ENCODE measurements around the gene BRINP1.

BRINP1 gene

DNA sequence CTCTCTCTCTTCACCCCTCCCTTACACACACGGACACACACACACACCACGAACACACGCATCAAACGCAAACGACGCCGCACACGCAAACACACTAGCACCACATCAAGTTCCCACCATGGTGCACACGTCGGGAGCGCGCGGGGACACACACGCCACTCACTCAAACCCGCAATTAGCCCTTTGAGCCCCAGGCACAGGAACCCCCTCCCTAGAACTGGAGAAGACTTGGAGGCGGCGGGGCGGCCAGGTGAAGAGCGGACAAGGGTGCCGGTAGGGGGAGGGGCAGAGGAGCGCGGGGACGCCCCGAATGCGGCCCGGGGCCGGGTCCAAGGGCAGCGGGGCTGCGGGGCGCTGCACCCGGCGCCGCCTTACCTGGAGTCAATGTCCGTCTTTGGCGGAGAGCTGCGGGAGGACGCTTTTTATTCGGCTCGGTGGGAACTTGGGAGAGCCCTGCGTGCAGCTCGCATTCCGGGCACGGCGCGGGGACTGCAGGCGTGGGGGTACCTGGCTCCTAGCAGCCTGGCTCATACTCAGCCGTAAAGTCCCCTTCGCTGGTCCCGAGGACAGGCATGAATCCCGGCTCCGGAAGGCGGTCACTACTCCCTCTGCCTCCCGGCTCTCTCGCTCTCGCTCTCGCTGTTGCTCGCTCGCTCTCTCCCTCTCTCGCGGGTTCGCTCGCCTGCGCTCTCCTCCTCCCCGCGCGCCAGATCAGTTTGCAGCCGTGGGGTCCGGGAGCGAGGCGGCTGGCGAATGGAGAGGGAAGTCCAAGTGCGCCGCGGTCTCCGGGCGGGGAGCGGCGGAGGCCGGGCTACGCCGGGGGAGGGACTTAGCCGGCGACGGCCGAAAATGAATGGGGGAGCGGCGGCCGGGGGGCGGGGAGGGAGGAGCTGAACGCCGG, at the start of gene BRINP1:
TSS of gene BRINP1 (minus strand) at position 755 of the 901 bp plus-strand sequence. CDS start 56,080 bp downstream, outside the sequence.
- no peak for DNase-seq (ENCODE audit: low read depth in 1 of 2, low spot score in 1 of 2)

DNA sequence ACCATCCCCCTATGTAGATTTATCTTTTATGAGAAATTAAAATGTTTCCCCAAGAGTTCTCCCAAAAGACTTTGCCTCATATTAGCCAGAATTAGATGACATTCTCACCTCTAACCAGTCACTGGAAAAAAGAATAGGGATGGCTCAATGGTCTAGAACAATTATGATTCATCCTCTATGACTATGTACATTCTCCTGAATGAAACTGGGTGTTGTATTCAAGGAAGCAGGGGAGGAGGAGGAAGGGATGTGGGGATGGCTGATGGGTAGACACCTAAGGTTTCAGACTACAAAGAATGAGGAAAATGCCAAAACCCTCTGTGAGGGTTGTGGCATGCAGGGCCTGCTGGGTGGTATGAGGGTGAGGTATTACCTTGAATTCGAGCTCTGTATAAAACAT, 49.5 kb upstream of the BRINP1 start:
- DNase-seq (ENCODE audit: low read depth in 1 of 2, low spot score in 1 of 2) = no peak

GRCh38 chr9:119416793-119417192, 47.6 kb upstream of the BRINP1 start:
- no peak for DNase-seq (ENCODE audit: low read depth in 1 of 2, low spot score in 1 of 2)

- DNase-seq (ENCODE audit: low read depth in 1 of 2, low spot score in 1 of 2) = no peak
Observed at GRCh38 chr9:119412399-119412798, 43.2 kb upstream of the BRINP1 start.

DNA sequence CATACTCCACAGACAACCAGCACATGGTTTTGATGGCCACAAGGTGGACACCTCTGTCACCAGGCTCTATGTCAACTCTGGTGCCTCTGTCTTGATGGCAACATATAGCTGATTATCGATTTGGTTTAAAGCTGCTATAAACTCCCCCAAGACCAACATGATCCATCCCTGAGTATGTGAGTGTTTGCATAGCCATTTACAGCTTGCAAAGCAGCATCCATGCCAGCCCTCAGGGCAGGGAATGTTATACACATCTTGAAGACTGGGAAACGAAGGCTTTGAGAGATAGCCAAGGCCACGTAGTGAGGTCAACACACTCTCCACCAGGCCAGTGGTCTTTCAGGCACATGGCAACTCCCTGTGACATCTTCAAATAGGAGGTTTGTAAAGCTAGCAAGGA, 40.3 kb upstream of the BRINP1 start:
- no peak for DNase-seq (ENCODE audit: low read depth in 1 of 2, low spot score in 1 of 2)

GRCh38 chr9:119400606-119401005, 31.4 kb upstream of the BRINP1 start:
- DNase-seq (ENCODE audit: low read depth in 1 of 2, low spot score in 1 of 2) = no peak

GRCh38 chr9:119398350-119398749, 29.1 kb upstream of the BRINP1 start:
- DNase-seq (ENCODE audit: low read depth in 1 of 2, low spot score in 1 of 2) = no peak

DNA sequence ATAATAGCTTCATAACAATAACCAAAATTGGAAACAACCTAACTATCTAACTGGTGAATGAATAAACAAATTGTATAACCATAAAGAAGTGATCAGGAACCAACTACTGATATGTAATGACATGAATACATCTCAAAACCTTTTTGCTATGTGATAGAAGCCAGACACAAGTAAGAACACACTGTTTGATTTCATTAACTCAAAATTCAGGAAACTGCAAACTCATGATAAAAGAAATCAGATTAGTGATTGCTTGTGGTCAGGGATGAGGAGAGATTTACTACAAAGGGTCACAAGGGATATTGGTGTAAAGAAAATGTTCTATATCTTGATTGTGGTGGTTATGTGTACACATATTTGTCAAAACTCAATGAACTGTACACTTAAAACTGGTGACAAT, 22.6 kb upstream of the BRINP1 start:
- DNase-seq (ENCODE audit: low read depth in 1 of 2, low spot score in 1 of 2) = no peak

- no peak for DNase-seq (ENCODE audit: low read depth in 1 of 2, low spot score in 1 of 2)
Observed at GRCh38 chr9:119375892-119376291, 6.7 kb upstream of the BRINP1 start.

GRCh38 chr9:119372951-119373350, 3.7 kb upstream of the BRINP1 start:
- DNase-seq (ENCODE audit: low read depth in 1 of 2, low spot score in 1 of 2) = no peak

DNA sequence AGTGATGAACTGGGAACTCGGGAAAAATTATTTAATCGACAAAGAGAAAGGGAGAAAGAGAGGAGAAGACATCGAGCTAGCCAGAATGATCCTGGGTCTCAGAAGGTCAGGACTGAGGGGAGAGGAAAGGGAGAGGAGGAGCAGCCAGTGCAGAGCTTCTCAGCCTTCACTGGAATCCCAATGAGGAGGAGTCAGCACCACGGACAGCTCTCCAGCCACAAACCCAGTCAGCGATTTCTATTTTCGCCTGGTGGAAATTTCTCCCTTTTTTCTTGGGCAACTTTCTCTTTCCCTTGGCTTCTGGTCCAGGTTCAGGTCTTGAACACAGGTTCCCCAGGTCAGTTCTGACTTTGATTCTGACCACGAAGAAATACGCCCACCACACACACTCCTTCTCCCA, 1.6 kb upstream of the BRINP1 start:
- DNase-seq (ENCODE audit: low read depth in 1 of 2, low spot score in 1 of 2) = no peak

- DNase-seq (ENCODE audit: low read depth in 1 of 2, low spot score in 1 of 2) = no peak
Observed at GRCh38 chr9:119369680-119370366, 588 bp upstream of the BRINP1 start.

DNA sequence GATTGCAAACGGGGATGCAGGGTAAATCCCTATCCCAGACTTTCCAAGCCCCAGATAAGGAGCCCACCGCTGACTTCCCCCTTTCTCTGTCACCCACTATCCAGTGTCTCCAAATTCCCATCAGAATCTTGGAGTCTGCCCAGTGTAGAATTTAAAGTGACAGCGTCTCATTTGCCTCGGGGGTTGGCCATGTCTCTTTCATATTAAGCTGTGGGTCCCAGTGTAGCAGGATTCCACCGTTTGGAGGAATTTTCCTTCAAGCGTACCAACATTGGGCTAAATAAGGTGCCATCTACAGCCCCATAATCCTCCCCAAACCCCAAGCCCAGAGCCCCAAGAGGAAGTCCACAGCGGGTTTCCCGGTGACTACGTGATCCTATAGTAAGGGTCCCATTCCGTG, 1.1 kb downstream of the BRINP1 start:
- no peak for DNase-seq (ENCODE audit: low read depth in 1 of 2, low spot score in 1 of 2)

DNA sequence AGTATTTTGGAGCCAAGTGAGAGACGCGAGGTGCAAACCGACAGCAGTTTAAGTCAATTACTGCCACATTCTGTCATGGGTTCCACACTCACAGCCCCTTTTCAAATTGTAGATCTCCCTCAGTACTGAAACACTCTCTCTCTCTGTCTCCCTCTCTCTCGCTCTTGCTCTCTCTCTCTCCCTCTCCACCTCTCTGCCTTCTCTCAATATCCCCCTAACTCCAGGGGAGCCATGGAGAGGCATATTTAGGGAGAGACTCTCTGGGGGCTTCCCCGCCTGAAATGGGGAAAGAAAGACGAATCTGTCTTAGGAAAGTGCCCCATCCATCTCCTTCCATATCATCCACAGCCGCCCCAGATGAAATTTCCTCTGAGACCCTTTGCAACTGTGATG, 1.6 kb downstream of the BRINP1 start:
- DNase-seq (ENCODE audit: low read depth in 1 of 2, low spot score in 1 of 2) = no peak

DNA sequence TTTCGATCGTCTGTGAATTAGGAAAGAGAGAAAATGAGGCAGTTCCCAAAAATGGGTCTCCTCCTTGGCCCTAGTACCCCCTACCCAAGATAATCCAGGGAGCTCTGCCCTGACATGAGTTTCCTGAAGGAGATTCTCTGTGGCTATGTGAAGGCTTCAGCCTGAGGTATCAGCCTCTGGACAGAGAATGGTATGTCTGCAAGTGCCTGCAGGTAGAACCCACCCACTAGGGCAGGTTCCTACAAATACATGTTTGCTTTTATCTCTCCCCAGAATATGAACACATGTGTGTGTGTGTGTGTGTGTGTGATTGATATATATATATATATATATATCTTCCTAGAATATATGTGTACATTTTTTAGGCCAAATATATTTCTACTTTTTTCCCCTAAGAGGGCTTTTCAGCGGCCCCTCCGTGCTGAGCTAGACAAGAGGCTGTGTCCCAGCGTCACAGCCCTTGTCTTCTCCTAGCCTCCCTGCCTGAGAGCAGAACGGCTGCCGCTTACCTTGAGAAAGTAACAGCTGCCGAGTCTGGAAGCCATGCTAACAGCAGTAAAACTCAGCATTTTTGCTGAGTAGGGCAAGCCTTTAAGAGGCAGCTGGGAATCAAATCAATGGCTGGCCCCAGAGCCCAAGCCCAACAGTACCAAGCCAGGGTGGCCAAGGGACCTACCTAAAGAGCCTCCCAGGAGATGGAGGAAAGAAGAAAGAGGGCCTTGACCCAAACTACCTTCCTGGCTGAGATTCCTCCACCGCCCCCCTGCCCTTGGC, 2.1 kb downstream of the BRINP1 start:
- no peak for DNase-seq (ENCODE audit: low read depth in 1 of 2, low spot score in 1 of 2)

- no peak for DNase-seq (ENCODE audit: low read depth in 1 of 2, low spot score in 1 of 2)
Observed at GRCh38 chr9:119365291-119366027, 3.8 kb downstream of the BRINP1 start.

- DNase-seq (ENCODE audit: low read depth in 1 of 2, low spot score in 1 of 2) = no peak
Observed at GRCh38 chr9:119360237-119360636, 9.0 kb downstream of the BRINP1 start.

- DNase-seq (ENCODE audit: low read depth in 1 of 2, low spot score in 1 of 2) = no peak
Observed at GRCh38 chr9:119357336-119358096, 11.7 kb downstream of the BRINP1 start.

DNA sequence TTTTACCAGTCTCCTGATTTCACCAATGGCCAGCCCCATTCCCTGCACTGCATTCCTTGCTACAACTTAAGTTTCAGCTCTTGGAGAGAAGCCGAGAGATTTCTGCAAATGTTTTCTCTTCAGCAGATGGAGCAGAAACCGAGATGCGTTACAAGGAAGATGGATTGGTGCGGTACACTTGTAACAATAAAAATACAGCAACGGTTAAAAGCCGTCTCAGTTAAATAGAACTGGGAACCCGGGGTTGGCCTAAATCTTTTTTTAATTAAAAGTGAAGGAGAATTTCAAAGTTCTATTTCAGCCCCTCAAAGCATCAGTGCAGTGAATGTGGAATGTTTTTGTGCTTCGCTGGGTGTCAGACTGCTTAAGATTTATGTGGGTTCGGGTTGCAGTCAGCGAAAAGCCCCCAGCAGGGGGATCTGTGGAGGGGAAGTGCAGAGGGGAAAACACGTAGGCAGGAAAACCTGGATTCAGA, 19.8 kb downstream of the BRINP1 start:
- no peak for DNase-seq (ENCODE audit: low read depth in 1 of 2, low spot score in 1 of 2)

Measured in stimulated activated CD4-positive, alpha-beta T cell treated with anti-CD3 and anti-CD28 coated beads, Interleukin-15, amount 100 ng/mL, for 1 hour (primary cell).